Activated CD8-positive, alpha-beta memory T cell treated with anti-CD3 and anti-CD28 coated beads for 48 hours (primary cell): ENCODE measurements around the gene CCDC179.

Source experiments
- DNase-seq, 3 experiments: peaks; one replicate each; pipeline ENCODE4 v3.0.0-alpha.2; 2020; ENCODE audit warnings: low read depth in 2 of 3, low spot score in 2 of 3

Gene CCDC179

DNA sequence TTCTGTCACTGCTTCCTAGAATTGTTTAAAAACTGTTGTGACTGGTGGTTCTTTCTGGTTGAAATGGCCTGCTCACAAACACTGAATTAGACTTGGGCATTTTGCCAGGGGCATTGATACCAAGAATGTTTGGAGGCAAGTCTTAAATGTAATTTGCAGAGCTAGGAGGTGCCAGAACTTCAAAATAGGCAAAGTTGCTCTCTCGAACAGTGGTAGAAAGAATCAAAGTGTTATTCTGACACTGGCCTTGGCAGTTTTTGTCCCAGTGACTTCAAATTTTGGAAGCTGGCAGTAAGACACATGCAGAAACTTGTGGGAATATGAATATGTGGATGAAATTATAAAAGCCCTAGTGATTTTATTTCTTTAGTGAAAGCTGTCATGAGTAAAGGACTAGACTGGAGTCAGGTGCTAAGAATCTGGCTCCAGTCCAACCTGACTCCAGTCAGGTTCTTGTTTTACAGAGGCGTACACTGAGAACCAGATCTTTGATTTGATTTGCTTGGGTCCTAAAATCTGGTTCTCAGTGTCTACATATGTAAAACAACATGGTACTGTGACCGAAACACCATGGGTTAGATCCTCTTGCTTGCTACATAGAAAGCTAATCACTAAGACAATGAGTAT, 51.6 kb downstream of the CCDC179 start:
- no peak for DNase-seq

- no peak for DNase-seq
These were observed 52.3 kb downstream of the CCDC179 start for GRCh38 chr11:22807855-22808570.

- no peak for DNase-seq
These were observed 52.9 kb downstream of the CCDC179 start for GRCh38 chr11:22807391-22807790.

DNA sequence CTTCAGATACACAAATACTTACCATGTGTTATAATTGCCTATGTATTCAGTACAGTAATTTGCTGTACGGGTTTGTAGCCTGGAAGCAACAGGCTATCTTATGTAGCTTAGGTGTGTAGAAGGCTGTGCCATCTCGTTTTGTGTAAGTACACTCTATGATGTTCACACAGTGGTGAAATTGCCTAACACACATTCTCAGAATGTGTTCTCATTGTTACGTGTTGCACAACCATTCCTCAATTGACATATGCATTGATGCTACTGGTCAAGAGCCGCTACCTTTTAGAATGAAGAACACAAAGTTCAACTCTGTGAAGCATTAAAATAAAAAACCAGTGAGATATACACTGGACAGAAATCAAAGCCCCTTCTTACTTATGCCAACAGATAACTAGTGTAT, 57.4 kb downstream of the CCDC179 start:
- no peak for DNase-seq

DNA sequence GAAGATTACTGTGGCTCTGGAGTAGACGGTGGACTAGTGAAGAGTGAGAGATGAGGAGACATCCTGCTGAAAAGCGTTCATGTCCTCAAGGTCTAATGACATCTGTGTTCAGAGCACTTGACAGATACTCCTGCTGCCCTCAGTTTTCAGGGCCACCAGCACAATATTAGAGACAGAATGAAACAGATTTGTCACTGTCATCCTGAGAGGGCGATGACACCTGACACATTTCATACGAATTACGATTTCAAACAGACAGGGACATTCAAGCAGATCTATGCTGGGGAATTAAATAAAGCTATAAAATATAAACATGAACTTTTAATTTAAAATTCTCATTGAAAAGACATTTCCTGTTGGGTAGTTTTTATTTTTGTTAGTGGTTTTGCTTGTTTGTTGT, 59.8 kb downstream of the CCDC179 start:
- DNase-seq: no peak

DNA sequence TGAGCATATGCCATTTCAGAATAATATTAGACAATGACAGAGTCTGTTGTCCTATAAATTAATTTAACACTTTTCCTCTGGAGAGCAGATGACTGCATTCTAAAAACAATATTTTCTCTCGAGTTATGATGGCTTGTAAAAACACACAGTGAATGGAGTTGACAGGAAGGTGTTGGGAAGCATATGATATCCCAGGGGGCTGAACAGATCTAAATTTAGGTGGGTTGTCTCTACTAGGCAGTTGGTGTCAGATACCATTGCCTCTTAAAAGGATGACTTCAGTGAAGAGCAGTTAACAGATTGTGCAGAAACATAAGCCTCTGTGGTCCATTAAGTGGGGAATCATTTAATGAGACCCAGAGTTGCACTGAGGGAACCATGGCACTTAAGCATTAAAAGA, 61.4 kb downstream of the CCDC179 start:
- no peak for DNase-seq

- no peak for DNase-seq
These were observed 63.2 kb downstream of the CCDC179 start for GRCh38 chr11:22797047-22797446.
